GM12892 (cell line): ENCODE measurements around the gene TOM1L1.

Source experiments
- POLR2A ChIP-seq: IDR thresholded peaks from 2 replicates; pipeline ENCODE4 v1.6.1; 2011; ENCODE audit warnings: low read depth, low read length, control low read depth
- TAF1 ChIP-seq: IDR thresholded peaks from 2 replicates; pipeline ENCODE4 v1.6.1; 2011; ENCODE audit warnings: low read depth, mild to moderate bottlenecking, control low read depth, low read length, borderline replicate concordance

- no peak for TF ChIP-seq TAF1
- TF ChIP-seq POLR2A, result no peak
These were observed 84.8 kb downstream of the TOM1L1 start for GRCh38 chr17:54985476-54985875.
